ENCODE measurements around the gene ONECUT1.

Gene ONECUT1

DNA sequence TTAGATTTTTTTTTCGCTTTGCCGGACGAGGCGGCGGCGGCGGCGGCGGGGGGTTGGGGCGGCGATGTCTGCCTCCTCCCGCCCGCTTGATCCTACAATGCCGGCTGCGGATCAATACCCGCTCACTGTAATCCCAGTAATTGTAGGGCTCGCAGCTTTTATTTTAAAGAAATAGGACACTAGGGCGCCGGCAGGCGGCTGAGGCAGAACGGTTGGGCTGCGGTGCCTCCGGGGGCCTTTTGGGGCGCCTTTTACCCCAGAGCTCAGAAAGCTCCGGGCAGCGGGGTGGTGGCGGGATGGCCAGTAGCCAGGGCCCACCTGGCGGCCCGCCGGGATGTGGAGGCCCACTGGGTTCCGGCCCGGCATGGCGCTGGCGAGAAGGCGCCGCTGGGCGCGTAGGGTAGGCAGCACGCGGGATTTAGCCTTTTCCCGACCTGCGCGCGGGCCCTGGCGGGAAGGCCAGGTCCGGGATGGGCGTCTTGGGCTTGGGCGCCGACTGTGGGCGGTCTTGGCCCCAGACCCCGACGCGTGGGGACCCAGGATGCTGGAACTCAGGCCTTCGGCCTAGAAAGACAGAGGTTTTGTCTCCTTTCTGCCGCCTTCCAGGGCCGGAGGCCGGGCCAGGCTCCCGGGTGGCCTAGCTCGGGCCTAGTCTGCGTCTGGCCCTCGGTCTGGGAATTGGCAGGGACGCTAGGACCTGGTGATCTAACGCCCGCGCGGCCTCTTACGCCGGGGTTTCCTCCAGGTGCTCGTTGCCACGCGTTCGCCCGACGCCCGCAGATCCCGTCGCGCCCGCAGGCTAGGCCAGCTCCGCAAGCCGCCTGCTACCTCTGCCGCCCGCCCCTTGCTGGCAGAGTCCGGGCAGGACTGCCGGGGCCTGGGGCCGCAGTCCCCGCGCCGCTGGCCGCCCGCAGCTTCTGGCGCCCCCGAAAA, 15.5 kb upstream of the ONECUT1 start:
- Histone ChIP-seq H3K9ac (ENCODE audit: low read length in 5 of 5) (peak overlapping the region in 1 of 5 donors; percentile 59), H3K9me3 (ENCODE audit: control insufficient read depth in 5 of 5, low read length in 5 of 5) (no peaks in the 10 kb centered on the region), H3K27me3 (ENCODE audit: control insufficient read depth in 5 of 5, insufficient read depth in 4 of 5, low read length in 5 of 5) (peaks cover 59 to 92% (median 70%) of the 10 kb centered on the region in 5 donors), H3K36me3 (ENCODE audit: control insufficient read depth in 5 of 5, insufficient read depth in 5 of 5, low read length in 5 of 5) (no peaks in the 10 kb centered on the region), H3K27ac (ENCODE audit: low read depth, low read length) (no peak overlapping the region), H3K4me3 (ENCODE audit: low read depth in 1 of 5, low read length in 5 of 5) (peak overlapping the region in 4 of 5 donors; percentile 17 to 64 (median 50)), H3K4me1 (ENCODE audit: control insufficient read depth in 5 of 5, insufficient read depth in 5 of 5, low read length in 5 of 5) (peaks cover 0 to 27% (median 26%) of the 10 kb centered on the region in 5 donors)

DNA sequence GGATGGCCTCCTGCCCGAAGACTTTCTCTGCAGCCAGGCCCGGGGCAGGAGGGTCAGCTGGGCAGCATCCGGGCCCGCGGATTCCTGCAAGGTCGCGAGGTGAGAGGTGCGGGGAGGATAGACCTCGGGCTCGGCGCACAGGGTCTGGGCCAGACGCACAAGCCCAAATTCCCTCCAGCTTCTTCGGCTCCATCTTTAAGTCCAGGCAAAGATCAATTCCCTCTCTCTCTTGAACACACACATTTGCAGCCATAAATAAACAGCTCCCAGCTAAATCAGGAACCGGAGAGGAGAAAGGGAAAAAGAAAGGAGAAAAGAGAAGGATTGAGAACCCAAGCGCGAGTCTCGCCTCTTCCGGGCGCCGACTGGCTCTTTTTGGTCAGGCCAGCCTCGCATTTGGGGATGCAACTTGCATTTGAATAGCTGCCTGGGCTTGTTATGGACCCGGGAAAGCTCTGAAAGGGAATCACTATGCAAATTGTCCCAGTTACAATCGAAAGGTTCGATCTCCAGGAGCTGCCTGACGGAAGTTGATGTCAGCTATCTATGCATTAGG, 14.5 kb upstream of the ONECUT1 start:
- Histone ChIP-seq H3K9me3 (ENCODE audit: control insufficient read depth in 5 of 5, low read length in 5 of 5) (no peaks in the 10 kb centered on the region), H3K4me1 (ENCODE audit: control insufficient read depth in 5 of 5, insufficient read depth in 5 of 5, low read length in 5 of 5) (peaks cover 0 to 27% (median 26%) of the 10 kb centered on the region in 5 donors), H3K9ac (ENCODE audit: low read length in 5 of 5) (no peak overlapping the region), H3K36me3 (ENCODE audit: control insufficient read depth in 5 of 5, insufficient read depth in 5 of 5, low read length in 5 of 5) (no peaks in the 10 kb centered on the region), H3K27me3 (ENCODE audit: control insufficient read depth in 5 of 5, insufficient read depth in 4 of 5, low read length in 5 of 5) (peaks cover 69 to 90% (median 76%) of the 10 kb centered on the region in 5 donors), H3K27ac (ENCODE audit: low read depth, low read length) (no peak overlapping the region), H3K4me3 (ENCODE audit: low read depth in 1 of 5, low read length in 5 of 5) (peak overlapping the region; percentile 40 to 60 (median 53))

GRCh38 chr15:52803467-52804306, 13.6 kb upstream of the ONECUT1 start:
- Histone ChIP-seq H3K9me3 (ENCODE audit: control insufficient read depth in 5 of 5, low read length in 5 of 5) (no peaks in the 10 kb centered on the region), H3K27ac (ENCODE audit: low read depth, low read length) (no peak overlapping the region), H3K4me3 (ENCODE audit: low read depth in 1 of 5, low read length in 5 of 5) (peak overlapping the region in 1 of 5 donors; percentile 9), H3K36me3 (ENCODE audit: control insufficient read depth in 5 of 5, insufficient read depth in 5 of 5, low read length in 5 of 5) (no peaks in the 10 kb centered on the region), H3K27me3 (ENCODE audit: control insufficient read depth in 5 of 5, insufficient read depth in 4 of 5, low read length in 5 of 5) (peaks cover 70 to 91% (median 77%) of the 10 kb centered on the region in 5 donors), H3K4me1 (ENCODE audit: control insufficient read depth in 5 of 5, insufficient read depth in 5 of 5, low read length in 5 of 5) (peaks cover 0 to 29% (median 27%) of the 10 kb centered on the region in 5 donors), H3K9ac (ENCODE audit: low read length in 5 of 5) (no peak overlapping the region)

DNA sequence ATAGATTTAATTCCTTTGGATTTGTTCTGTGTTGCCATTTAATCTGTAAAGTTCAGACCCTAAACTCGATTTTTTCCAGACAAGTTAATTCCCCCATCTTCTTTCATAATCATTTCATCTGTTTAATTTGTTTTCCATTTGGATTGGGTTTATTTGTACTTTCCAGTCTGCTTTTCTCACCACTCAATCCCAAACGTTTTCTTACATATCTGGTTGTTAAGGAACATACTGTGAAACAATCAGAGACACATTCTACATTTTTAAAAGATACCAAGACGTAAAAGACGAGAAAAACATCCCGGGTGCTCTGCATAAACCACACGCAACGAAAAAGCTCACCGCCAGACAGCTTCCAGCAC, 13.0 kb upstream of the ONECUT1 start:
- H3K27me3 ChIP-seq (ENCODE audit: control insufficient read depth in 5 of 5, insufficient read depth in 4 of 5, low read length in 5 of 5) = peaks cover 76 to 91% (median 83%) of the 10 kb centered on the region in 5 donors
- H3K4me1 ChIP-seq (ENCODE audit: control insufficient read depth in 5 of 5, insufficient read depth in 5 of 5, low read length in 5 of 5) = peaks cover 0 to 35% (median 32%) of the 10 kb centered on the region in 5 donors
- H3K36me3 ChIP-seq (ENCODE audit: control insufficient read depth in 5 of 5, insufficient read depth in 5 of 5, low read length in 5 of 5) = no peaks in the 10 kb centered on the region
- no peaks in the 10 kb centered on the region for H3K9me3 ChIP-seq (ENCODE audit: control insufficient read depth in 5 of 5, low read length in 5 of 5)
- no peak overlapping the region for H3K27ac ChIP-seq (ENCODE audit: low read depth, low read length)
- H3K4me3 ChIP-seq (ENCODE audit: low read depth in 1 of 5, low read length in 5 of 5) = no peak overlapping the region
- H3K9ac ChIP-seq (ENCODE audit: low read length in 5 of 5) = no peak overlapping the region

DNA sequence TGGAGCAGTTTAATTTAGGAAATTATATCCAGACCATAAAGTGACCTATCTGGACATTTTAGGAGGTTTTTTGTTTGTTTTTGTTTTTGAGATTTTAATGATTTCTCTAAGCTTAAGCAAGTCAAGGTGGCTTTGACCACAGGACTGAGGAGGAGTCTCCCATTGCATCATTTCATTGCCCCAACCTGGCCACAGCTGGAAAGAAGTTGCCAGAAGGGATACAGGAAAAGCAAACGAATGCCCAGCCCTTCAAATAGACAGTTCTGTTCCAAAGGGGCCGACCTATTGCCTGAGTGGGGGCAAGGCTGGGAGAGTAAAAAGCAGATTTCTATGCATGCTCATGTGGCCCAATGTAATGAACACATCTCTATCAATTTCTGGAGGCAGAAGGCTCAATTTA, 12.0 kb upstream of the ONECUT1 start:
- Histone ChIP-seq H3K4me3 (ENCODE audit: low read depth in 1 of 5, low read length in 5 of 5) (no peak overlapping the region), H3K36me3 (ENCODE audit: control insufficient read depth in 5 of 5, insufficient read depth in 5 of 5, low read length in 5 of 5) (no peaks in the 10 kb centered on the region), H3K27me3 (ENCODE audit: control insufficient read depth in 5 of 5, insufficient read depth in 4 of 5, low read length in 5 of 5) (peaks cover 83 to 94% (median 87%) of the 10 kb centered on the region in 5 donors), H3K9me3 (ENCODE audit: control insufficient read depth in 5 of 5, low read length in 5 of 5) (no peaks in the 10 kb centered on the region), H3K9ac (ENCODE audit: low read length in 5 of 5) (no peak overlapping the region), H3K27ac (ENCODE audit: low read depth, low read length) (no peak overlapping the region), H3K4me1 (ENCODE audit: control insufficient read depth in 5 of 5, insufficient read depth in 5 of 5, low read length in 5 of 5) (peaks cover 0 to 38% (median 37%) of the 10 kb centered on the region in 5 donors)

DNA sequence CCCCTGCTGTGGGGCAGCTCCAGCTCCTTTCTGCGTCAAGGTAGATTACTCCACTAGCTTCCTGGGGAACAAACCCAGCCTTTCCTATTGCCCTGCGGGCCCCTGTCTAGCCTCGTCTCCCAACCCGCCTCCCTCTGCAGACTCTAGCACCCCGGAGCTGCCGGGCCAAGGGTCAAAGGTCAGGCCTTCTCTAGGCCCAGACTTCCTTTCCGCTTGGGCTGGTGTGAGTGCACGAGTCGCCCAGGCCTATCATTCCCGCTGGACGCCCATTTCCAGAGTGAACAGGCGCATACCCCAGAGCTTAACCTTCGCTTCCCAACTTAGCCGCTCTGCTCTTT, 11.6 kb upstream of the ONECUT1 start:
- Histone ChIP-seq H3K9me3 (ENCODE audit: control insufficient read depth in 5 of 5, low read length in 5 of 5) (no peaks in the 10 kb centered on the region), H3K4me3 (ENCODE audit: low read depth in 1 of 5, low read length in 5 of 5) (no peak overlapping the region), H3K4me1 (ENCODE audit: control insufficient read depth in 5 of 5, insufficient read depth in 5 of 5, low read length in 5 of 5) (peaks cover 0 to 38% (median 37%) of the 10 kb centered on the region in 5 donors), H3K27me3 (ENCODE audit: control insufficient read depth in 5 of 5, insufficient read depth in 4 of 5, low read length in 5 of 5) (peaks cover 81 to 94% (median 87%) of the 10 kb centered on the region in 5 donors), H3K27ac (ENCODE audit: low read depth, low read length) (no peak overlapping the region), H3K9ac (ENCODE audit: low read length in 5 of 5) (no peak overlapping the region), H3K36me3 (ENCODE audit: control insufficient read depth in 5 of 5, insufficient read depth in 5 of 5, low read length in 5 of 5) (no peaks in the 10 kb centered on the region)

- H3K9me3 ChIP-seq (ENCODE audit: control insufficient read depth in 5 of 5, low read length in 5 of 5) = no peaks in the 10 kb centered on the region
- no peak overlapping the region for H3K9ac ChIP-seq (ENCODE audit: low read length in 5 of 5)
- H3K4me1 ChIP-seq (ENCODE audit: control insufficient read depth in 5 of 5, insufficient read depth in 5 of 5, low read length in 5 of 5) = peaks cover 0 to 36% (median 32%) of the 10 kb centered on the region in 5 donors
- H3K4me3 ChIP-seq (ENCODE audit: low read depth in 1 of 5, low read length in 5 of 5) = no peak overlapping the region
- H3K27me3 ChIP-seq (ENCODE audit: control insufficient read depth in 5 of 5, insufficient read depth in 4 of 5, low read length in 5 of 5) = peaks cover 80 to 96% (median 87%) of the 10 kb centered on the region in 5 donors
- no peaks in the 10 kb centered on the region for H3K36me3 ChIP-seq (ENCODE audit: control insufficient read depth in 5 of 5, insufficient read depth in 5 of 5, low read length in 5 of 5)
- no peak overlapping the region for H3K27ac ChIP-seq (ENCODE audit: low read depth, low read length)
Measured at GRCh38 chr15:52800828-52801747, 11.0 kb upstream of the ONECUT1 start.

- peaks cover 0 to 19% (median 17%) of the 10 kb centered on the region in 5 donors for H3K4me1 ChIP-seq (ENCODE audit: control insufficient read depth in 5 of 5, insufficient read depth in 5 of 5, low read length in 5 of 5)
- no peaks in the 10 kb centered on the region for H3K36me3 ChIP-seq (ENCODE audit: control insufficient read depth in 5 of 5, insufficient read depth in 5 of 5, low read length in 5 of 5)
- no peaks in the 10 kb centered on the region for H3K9me3 ChIP-seq (ENCODE audit: control insufficient read depth in 5 of 5, low read length in 5 of 5)
- H3K9ac ChIP-seq (ENCODE audit: low read length in 5 of 5) = no peak overlapping the region
- peaks cover 85 to 100% (median 92%) of the 10 kb centered on the region in 5 donors for H3K27me3 ChIP-seq (ENCODE audit: control insufficient read depth in 5 of 5, insufficient read depth in 4 of 5, low read length in 5 of 5)
- H3K4me3 ChIP-seq (ENCODE audit: low read depth in 1 of 5, low read length in 5 of 5) = no peak overlapping the region
- no peak overlapping the region for H3K27ac ChIP-seq (ENCODE audit: low read depth, low read length)
Measured at GRCh38 chr15:52799145-52799811, 9.1 kb upstream of the ONECUT1 start.

Data from subcutaneous abdominal adipose tissue (tissue), 5 donors.